DMS153 treated with DMSO at 0.1 percent for 48 hours (cell line): ENCODE results near the gene SCN1A.
"Not testable (repeated sequence)": the region's sequence is repeated elsewhere in the genome, so short reads cannot be mapped to it uniquely, and the experiment has no call there.

Source experiments
- DNase-seq: peaks from one replicate; lab custom pipeline; 2025; ENCODE audit not compliant: unreplicated experiment; lab: John Stamatoyannopoulos, UW

Gene SCN1A

DNA sequence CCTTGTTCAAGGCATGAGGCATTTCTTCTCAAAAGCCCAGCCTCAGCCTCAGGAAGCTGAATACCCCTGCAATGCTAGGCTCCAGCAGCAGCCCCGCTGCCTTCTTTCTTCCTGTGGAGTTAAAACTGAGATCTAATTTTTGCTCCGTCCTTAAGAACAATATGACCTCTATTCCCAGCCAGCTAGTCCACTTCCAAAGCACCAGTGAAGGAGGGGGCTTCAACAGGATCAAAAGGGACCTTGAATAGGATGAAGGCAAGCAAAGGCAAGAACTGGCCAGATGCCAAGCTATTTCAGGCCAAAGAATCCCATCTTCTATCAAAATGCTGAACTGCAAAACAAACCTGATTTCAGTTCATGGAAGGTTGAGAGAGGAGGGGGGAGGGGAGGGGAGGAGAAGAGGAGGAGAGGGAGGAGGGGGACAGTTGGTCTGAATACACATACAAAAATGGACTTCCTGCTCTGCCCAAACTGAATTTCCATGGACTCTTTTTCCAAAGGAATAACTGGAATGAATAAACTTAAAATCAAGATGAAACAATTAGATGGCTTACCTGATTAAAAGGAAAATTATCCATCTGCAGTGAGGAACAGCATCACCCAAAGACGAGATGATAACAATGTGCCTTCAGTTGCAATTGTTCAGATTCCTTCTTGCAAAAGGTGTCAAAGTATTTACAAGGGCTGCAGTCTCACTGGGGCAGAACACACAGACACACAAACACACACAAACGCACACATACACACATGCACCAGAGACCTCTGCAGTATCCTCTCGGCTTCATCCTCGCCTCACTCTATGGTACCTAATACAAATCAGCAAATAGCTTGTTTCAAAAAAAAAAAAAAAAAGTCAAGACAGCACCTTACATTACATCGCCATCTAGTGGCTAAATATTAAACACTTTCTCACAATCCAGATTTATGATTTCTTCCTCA lies at the start of gene SCN1A:
SCN1A (minus strand) TSS at position 804 of the 939 bp plus-strand sequence. CDS start 54,399 bp downstream, outside the sequence.
- peak; percentile 56 for DNase-seq

DNA sequence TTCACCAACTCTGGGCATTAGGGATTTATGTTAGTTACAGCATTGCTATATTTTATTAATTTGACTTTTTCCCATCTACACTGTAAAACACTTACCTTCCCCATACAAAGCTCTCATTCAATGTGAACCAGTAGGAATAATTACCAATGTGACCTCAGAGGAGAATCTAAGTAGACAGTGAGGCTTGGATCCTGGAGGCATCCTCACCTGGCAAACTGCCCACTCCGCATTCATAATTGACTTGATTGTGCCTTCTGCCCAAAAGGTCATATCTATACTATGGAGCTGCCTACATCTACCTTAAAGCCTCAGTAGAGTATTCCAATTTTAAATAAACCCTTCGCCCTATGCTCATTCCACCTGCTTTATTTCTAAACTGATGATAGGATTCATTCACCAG lies 45.4 kb upstream of the SCN1A start:
- DNase-seq, result no peak

DNA sequence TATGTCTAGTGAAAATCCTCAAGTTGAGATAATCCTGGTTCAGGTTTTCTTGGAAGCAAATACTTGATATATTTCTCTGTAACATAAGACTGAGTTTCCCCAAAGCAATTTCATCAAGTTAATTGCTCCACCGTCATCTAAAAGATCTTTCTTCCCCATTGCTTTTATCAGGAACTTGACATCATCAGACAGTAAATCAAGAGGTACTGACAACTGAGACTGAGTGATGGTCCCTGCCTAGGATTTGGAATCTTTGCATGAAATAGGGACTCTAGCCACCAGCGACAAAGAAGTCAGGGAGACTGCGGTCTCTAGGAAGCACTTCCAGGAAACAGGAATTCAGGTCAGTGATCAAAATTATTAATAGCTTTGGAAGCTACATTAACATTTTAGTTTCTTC lies 43.4 kb upstream of the SCN1A start:
- no peak for DNase-seq

DNA sequence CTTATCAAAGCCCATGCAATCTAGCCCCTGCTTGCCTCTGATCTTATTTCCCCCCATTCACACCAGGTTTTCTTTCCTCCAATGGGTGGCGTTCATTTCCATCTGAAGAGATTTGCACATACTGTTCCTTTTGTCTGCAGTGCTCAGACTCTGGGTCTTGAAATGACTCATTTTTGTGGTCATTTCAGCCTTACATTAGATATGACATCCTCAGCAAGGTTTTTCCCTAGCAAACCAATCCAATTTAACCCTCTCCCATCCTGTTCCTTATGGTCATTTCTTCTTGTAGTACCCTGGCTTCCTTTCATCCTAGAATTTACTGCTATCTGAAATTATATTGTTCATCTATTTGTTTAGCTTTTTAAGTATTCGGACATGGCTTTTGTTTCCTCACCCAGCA lies 42.5 kb upstream of the SCN1A start:
- DNase-seq, result no peak

DNA sequence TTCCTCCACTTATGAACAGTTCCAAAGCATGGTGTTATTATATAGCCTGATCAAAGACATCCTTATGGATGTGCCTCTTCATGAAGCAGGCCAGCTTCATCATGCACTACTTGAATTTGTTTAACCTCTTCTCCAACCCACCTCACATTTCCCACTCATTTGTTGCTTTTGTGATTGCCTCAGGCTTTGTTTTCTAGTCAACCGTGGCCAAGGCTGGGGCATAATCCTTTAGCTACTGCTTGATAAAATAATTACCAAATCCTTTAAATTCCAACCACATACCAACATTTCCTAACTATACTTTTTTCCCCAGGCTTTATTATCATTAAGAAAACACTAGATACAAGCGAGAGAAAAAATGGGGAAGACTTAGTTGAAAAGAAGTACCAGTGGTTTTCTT lies 39.6 kb upstream of the SCN1A start:
- no peak for DNase-seq

DNA sequence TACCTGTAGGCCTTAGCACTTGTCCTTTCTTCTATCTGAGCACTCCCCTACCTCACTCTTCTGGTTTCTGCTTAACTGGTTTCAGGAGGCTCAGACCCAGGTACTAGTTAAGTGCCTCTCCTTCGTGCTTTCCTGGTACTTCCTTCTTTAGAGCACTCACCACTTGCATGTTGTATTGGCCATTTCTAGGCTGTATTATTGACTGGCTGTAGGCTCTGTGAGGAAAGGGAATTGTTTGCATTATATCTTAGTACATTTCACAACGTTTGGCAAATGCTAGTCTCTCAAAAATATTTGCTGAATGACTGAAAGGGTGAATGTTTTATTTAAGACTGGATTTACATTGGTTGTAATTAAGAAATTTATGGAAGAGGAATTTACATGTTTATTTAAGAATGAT lies 36.0 kb upstream of the SCN1A start:
- DNase-seq, result no peak

DNA sequence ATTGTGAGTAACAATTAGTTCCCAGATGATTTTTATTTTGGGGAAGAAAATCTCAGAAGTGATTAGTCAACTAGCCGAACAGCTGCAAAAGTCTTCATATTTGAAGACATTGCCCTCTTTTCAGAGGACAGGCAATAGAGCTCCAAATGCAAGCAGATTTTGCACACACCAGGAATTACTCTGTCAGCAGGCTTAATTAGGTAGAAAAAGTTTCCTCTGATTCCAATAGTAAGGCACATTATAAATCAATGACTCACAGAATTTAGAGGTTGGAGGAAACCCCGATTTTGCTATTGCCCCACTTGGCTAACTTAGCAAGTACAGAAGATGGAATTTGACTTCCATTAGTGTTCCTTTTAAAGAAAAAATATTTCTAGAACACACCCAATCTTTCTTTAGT lies 30.7 kb upstream of the SCN1A start:
- no peak for DNase-seq

DNA sequence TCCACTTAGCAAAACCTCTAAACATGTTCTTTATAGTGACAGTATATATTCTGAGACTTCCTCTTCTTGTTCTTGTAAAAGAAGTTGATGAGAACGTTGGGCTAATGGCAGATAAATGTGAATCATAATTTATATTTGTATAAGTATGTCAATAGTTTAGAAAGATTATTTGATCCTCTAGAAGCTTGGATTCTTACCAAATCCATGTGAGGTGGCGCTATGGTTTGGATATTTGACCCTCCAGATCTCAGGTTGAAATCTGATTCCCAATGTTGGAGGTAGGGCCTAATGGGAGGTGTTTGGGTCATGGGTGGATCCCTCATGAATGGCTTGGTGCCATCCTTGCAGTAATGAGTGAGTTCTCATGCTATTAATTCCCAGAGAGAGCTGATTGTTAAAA lies 29.8 kb upstream of the SCN1A start:
- no peak for DNase-seq

DNA sequence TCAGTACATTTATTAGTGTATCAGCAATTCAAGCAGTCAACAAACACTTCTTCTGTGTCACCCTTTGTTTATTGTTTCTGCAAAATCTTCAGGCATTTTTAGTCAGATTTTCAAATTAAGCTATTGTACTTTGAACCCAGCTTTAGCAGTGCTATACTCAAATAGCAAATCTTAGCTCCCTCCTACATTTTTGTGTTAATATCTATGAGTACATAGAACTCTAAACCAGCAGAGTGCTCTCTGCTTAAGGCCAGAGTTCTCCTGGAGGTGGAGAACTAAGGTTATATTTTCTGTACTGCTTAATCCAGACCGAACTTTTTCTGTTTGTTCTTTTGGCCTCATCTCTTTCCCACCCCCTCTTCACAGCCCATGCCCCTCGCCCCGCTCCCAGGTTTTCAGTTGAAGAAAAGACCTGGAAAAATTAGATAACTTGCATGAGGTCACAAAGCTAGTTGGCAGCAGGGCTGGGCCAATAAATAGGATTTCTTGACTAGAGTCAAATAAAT lies 29.2 kb upstream of the SCN1A start:
- no peak for DNase-seq

DNA sequence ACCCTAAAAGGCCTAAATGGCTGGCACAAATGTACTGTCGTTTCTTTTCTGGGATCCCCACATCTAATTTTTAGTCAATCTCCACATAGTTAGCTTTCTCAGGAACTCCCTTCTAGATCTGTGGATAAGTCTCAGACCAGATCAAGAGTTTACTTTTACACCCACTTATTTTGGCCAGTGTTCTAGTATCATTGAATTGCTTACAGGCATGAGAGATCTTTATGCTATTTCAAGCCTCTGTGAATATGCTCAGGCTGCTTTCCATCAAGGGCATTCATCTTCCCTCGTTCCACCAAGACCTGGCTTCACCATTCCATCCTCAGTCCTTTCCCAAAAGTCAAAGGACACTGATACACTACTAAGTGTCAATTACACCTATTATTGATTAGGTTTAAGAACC lies 27.8 kb upstream of the SCN1A start:
- no peak for DNase-seq

DNA sequence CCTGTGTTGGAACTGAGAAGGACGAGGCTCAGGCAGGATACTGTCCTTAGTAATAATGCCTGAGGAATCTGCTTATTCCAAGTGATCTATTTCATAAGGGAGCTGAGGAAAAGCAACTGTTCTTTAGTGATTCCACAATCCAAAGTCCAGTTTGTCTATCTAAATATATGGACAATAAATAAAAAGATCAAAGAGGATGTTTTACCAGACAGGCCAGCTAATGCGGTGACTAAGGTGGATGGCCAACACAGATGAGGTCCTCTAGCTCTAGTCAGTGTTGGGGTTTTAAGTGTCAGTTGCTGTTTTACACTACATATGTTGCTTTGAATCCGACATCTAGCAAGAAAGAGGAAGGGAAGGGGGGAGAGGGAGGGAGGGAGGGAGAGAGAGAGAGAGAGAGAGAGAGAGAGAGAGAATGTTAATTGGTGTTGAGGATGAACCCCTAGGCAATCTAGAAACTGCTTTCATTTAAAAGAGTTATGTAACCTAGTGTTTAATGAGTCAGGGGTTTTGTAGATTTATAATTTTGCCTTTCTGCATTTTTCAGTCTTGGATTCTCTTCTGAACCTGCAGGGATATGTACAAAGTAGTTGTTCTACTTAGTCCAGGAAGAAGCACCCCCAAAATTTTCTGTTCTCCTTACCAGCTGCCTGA lies 27.0 kb upstream of the SCN1A start:
- no peak for DNase-seq

DNA sequence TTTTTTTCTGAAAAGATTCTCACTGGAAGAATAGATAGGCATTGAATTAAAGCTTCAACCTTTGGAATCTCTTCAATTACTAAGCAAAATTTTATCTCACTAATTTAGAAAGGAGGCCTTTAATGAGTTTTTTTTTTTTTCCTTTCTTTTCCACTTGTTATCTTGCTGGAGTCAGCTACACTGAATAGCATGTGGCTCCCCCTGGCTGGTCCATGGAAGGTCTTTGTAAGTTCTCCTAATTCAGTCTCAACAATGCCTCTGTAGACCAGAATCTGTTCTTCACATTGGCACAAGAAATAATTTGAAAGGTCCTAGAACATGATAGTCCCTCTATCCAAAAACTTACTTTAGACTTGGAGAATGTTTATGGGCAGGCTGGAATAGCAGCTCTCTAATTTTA lies 24.2 kb upstream of the SCN1A start:
- no peak for DNase-seq

DNA sequence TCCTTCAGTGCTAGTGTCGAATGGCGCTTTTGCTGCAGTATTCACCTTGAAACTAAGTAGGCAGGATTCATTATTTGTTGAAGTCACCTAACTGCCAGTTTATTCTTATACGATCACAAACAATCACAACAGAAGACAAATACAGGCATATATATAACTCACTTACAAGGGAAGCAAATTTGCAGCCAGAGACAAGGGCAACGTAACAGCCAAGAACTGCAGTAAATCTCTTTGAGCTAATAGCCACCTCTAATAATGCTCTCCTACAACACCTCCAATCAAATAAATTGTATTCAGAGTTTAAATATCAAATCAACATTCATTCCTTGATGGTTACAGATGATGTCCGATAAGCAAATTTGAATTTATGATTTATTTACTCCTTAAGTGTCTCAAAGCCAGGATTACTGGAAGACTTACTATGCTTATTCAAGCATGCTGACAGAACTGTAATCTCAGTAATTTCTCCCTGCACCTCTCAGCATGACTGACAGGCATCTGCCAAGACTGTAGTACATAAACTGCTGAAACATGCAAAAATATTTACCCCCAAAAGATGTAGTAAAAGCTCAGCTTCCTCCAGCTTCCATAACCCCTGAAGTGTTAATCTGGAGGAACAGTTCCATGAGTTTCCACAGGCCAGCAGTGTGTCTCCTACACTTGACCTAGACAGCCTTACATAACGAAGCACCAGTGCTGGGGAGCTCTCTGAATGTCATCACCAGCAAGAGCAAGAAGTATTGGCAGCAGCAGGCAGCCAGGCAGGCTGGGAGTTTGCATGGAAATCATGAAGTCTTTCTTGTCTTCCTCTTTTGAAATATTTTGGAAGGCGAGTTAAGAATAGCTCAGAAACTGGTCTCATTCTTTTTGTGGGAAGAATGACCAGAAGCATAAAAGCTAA lies 20.9 kb upstream of the SCN1A start:
- no peak for DNase-seq

DNA sequence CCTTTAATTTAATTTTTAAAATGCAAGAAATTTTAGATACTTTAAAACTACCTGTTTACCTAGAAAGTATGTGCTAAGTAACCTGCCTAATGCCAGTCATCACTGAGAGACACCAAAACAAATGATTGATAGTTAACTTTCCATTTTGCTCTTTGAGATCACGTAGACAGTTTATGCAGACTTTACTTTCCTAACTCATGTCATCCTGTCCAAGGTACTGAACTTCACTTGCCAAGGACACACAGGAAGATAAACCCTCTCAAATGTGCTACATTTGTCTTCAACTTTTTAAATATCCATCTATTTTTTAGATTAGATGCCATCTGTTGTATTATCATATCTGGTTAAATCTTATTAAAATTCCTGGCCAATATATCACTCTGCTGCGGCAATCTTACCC lies 20.1 kb upstream of the SCN1A start:
- DNase-seq, result no peak

DNA sequence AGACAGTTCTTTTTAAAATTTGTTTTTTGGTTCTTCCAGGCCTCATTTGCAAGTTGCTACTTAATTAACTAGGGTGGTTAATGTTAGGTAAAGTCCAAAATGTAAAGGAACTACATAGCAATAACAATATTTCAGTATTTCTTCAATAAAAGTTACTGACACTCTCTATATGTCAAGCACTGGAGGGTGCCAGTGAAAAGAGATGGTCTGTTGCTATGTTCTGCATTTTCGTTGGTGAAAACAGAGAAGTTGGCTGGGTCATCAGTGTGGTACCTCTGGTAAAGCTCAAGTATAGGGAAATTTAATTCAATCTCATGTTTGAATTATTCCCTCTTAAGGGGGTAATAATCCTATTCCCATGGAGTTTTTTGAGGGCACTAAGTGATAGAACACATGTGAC lies 16.3 kb upstream of the SCN1A start:
- DNase-seq, result no peak

DNA sequence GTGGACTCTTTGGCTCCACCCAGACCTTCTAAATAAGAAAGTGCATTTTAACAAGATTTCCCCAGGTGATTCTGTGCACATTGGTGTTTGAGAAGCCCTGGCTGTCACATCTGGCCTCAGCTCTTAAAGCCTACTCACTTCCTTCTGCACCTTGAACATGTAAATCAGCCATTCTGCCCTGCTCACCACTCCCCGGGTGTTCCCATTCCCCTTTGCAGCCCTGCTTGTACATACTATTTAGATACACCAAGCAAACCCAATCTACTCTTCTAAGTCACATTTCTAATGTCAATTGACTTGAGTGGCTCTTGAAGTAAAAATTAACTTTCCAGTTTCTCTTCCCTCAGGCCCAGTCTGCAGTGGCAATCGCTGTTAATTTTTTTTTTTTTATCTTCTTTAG lies 13.1 kb upstream of the SCN1A start:
- DNase-seq, result no peak

DNA sequence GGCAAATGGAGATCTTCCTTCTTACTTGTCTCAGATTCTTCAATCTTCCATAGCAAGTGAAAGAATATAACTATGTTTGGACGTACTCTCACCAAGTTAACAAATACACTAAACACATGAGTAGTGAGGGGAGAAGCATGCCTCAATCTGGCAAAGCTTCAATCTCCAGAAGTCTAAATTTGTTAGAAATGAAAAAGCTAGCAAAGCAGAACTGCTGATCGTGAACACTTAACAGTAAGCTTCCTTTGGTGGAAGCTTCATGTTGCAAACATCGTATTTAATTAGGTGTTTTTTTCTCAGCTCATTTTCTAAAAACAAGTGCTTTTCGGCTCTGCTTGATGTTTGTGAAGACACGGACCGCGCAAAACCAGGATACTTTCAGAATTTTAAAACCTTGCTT lies 12.7 kb upstream of the SCN1A start:
- DNase-seq, result no peak

DNA sequence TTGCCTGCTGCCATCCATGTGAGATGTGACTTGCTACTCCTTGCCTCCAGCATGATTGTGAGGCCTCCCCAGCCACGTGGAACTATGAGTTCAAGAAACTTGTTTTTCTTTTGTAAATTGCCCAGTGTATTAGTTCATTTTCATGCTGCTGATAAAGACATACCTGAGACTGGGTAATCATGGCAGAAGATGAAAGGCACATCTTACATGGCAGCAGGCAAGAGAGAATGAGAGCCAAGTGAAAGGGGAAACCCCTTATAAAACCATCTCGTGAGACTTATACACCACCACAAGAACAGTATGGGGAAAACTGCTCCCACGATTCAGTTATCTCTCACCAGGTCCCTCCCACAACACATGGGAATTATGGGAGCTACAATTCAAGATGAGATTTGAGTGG lies 11.7 kb upstream of the SCN1A start:
- DNase-seq, result not testable (repeated sequence)

DNA sequence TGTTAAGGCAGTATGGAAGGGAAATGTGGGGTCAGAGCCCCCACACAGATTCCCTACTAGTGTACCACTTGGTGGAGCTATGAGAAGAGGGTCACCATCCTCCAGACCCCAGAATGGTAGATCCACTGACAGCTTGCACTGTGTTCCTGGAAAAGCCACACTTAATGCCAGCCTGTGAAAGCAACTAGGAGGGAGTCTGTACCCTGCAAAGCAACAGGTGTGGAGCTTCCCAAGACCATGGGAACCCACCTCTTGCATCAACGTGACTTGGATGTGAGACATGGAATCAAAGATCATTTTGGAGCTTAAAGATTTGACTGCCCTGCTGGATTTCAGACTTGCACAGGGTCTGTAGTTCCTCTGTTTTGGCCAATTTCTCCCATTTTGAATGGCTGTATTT lies 10.8 kb upstream of the SCN1A start:
- DNase-seq, result no peak

DNA sequence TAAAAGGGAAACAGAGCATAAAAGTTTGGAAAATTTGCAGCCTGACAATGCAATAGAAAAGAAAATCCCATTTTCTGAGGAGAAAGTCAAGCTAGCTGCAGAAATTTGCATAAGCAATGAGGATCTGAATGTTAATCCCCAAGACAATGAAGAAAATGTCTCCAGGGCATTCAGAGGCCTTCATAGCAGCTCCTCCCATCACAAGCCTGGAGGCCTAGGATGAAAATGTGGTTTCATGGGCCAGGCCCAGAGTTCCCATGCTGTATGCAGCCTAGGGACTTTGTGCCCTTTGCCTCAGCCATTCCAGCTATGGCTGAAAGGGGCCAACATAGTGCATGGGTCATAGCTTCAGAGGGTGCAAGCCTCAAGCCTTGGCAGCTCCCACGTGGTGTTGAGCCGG lies 10.3 kb upstream of the SCN1A start:
- no peak for DNase-seq

DNA sequence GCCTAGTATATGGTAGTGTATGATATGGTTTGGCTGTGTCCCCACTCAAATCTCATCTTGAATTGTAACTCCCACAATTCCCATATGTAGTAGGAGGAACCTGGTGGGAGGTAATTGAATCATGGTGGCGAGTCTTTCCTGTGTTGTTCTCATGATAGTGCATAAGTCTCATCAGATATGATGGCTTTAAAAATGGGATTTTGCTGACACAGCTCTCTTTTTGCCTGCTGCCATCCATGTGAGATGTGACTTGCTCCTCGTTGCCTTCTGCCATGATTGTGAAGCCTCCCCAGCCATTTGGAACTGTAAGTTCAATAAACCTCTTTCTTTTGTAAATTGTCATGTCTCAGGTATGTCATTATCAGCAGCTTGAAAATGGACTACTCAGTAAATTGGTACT lies 9.5 kb upstream of the SCN1A start:
- no peak for DNase-seq
